GM12878 (cell line): ENCODE data around the gene TMEM18. TPM values are rescaled to one million over a fixed set of nuclear protein-coding genes. Genes with fewer than 3 reads are reported as not detected.

ENCODE experiments used
- ATAC-seq: fragments of 200-7000 bp; cut with Tn5 transposase; 3 replicates; pipeline ENCODE4 v1.9.1; 2020; ENCODE audit warnings: mild to moderate bottlenecking, moderate library complexity
- BruUV-seq: library from RNA; stranded (reverse); fragments of 400-500 nt; replicated peaks from 2 replicates; lab custom pipeline; 2021; lab: Mats Ljungman, UMichigan
- CTCF ChIA-PET: fragments of 300-600 bp; sonication (Branson Sonifier 250); formaldehyde crosslinking; extraction: SDS; loops from one replicate; lab custom pipeline; 2021; ENCODE audit warnings: inconsistent platforms; lab: Yijun Ruan, JAX
- POLR2A ChIA-PET: fragments of 350-600 bp; formaldehyde crosslinking; extraction: SDS; loops from one replicate; lab custom pipeline; 2021; ENCODE audit warnings: inconsistent platforms; lab: Charles Lee
- RAD21 ChIA-PET: fragments of 300-600 bp; sonication (Branson Sonifier 250); formaldehyde crosslinking; loops from one replicate; lab custom pipeline; 2023; ENCODE audit warnings: antibody characterized with exemption; ENCODE audit not compliant: unreplicated experiment; lab: Charles Lee
- SMC1A ChIA-PET: fragments of 300-600 bp; sonication (Branson Sonifier 250); formaldehyde crosslinking; loops from one replicate; lab custom pipeline; 2023; ENCODE audit not compliant: unreplicated experiment, uncharacterized antibody; lab: Charles Lee
- DNase-seq: peaks from one replicate; pipeline ENCODE4 v3.0.0-alpha.2; 2011; ENCODE audit warnings: low read depth, low spot score
- FAIRE-seq: peaks from 3 replicates; lab custom pipeline; 2011; peaks lifted over from hg19 to GRCh38; lab: Jason Lieb, UNC
- H2AFZ ChIP-seq: 2 replicates; pipeline ENCODE4 v1.6.0; 2011; ENCODE audit warnings: low read depth, low read length, control low read depth; ENCODE audit not compliant: control insufficient read depth
- H3K27ac ChIP-seq: 2 replicates; pipeline ENCODE4 v1.5.1; 2011; ENCODE audit warnings: control low read depth; ENCODE audit not compliant: control insufficient read depth, insufficient read depth
- H3K27me3 ChIP-seq, 2 experiments: replicated peaks in 1 of 2; 2 replicates each; pipeline versions ENCODE4 v1.6.0 to v1.6.1; 2011; ENCODE audit warnings: low read length in 1 of 2; ENCODE audit not compliant: control insufficient read depth in 2 of 2, insufficient read depth in 2 of 2
- H3K36me3 ChIP-seq, 2 experiments: 2 replicates each; pipeline ENCODE4 v1.5.1; 2011; ENCODE audit warnings: low read length in 1 of 2; ENCODE audit not compliant: control insufficient read depth in 2 of 2, insufficient read depth in 2 of 2
- H3K4me1 ChIP-seq: 2 replicates; pipeline ENCODE4 v1.6.1; 2011; ENCODE audit warnings: mild to moderate bottlenecking, low read length, moderate library complexity, mixed read lengths; ENCODE audit not compliant: control insufficient read depth, insufficient read depth
- H3K4me2 ChIP-seq: 2 replicates; pipeline ENCODE4 v1.6.0; 2011; ENCODE audit warnings: control low read depth; ENCODE audit not compliant: control insufficient read depth, insufficient read depth
- H3K4me3 ChIP-seq: fragments of 200-600 bp; sonication (generic); 2 replicates; pipeline ENCODE4 v1.5.1; 2016
- H3K79me2 ChIP-seq: 2 replicates; pipeline ENCODE4 v1.6.0; 2011; ENCODE audit warnings: low read length; ENCODE audit not compliant: control insufficient read depth, insufficient read depth
- H3K9ac ChIP-seq: 2 replicates; pipeline ENCODE4 v1.8.0; 2011; ENCODE audit warnings: low read length, control low read depth, mixed read lengths; ENCODE audit not compliant: control insufficient read depth, insufficient read depth
- H3K9me3 ChIP-seq: replicated peaks from 3 replicates; pipeline ENCODE4 v1.5.1; 2011; ENCODE audit warnings: mild to moderate bottlenecking, low read length; ENCODE audit not compliant: control insufficient read depth, insufficient read depth
- H4K20me1 ChIP-seq: 2 replicates; pipeline ENCODE4 v1.6.0; 2011; ENCODE audit not compliant: control insufficient read depth, insufficient read depth
- CBX3 ChIP-seq: fragments of 200-600 bp; sonication (generic); IDR thresholded peaks from 2 replicates; pipeline ENCODE4 v1.6.1; 2016; ENCODE audit warnings: low read depth, borderline replicate concordance
- FOXM1 ChIP-seq: IDR thresholded peaks from 2 replicates; pipeline ENCODE4 v1.6.1; 2012; ENCODE audit warnings: low read depth, mild to moderate bottlenecking, inconsistent platforms, low read length, moderate library complexity
- MEF2A ChIP-seq: IDR thresholded peaks from 2 replicates; pipeline ENCODE4 v1.6.1; 2011; ENCODE audit warnings: low read depth, mild to moderate bottlenecking, low read length, moderate library complexity; ENCODE audit not compliant: insufficient read depth
- MTA2 ChIP-seq: fragments of 450-650 bp; IDR thresholded peaks from 2 replicates; pipeline ENCODE4 v1.6.1; 2016; ENCODE audit warnings: low read depth, mild to moderate bottlenecking, moderate library complexity
- SMAD5 ChIP-seq: IDR thresholded peaks from 2 replicates; pipeline ENCODE4 v1.6.1; 2016; ENCODE audit warnings: antibody characterized with exemption, low read depth
- SMARCA5 ChIP-seq: fragments of 450-650 bp; IDR thresholded peaks from 2 replicates; pipeline ENCODE4 v1.6.1; 2017; ENCODE audit warnings: mild to moderate bottlenecking
- TCF3 ChIP-seq: IDR thresholded peaks from 2 replicates; pipeline ENCODE4 v1.6.1; 2012; ENCODE audit warnings: low read depth, mild to moderate bottlenecking, low read length, borderline replicate concordance; ENCODE audit not compliant: insufficient read depth
- WGBS: methylation state at CpG from one replicate; pipeline ENCODE4 v1.1.6; 2016; ENCODE audit warnings: low lambda C conversion rate; ENCODE audit not compliant: insufficient replicate concordance, insufficient coverage; ENCODE audit errors: missing lambda C conversion rate; 5-methylcytosine and 5-hydroxymethylcytosine counted together
- in situ Hi-C: fragments of 300-500 bp; cut with MboI; formaldehyde crosslinking; loops from 9 replicates; pipeline ENCODE4 v1.14.3; 2018; ENCODE audit warnings: mixed read lengths
- intact Hi-C: fragments of 100-400 bp; cut with micrococcal nuclease; formaldehyde crosslinking; loops from one replicate; pipeline ENCODE4 v1.14.2; 2022; ENCODE audit not compliant: unreplicated experiment
- polyA plus RNA-seq, 11 experiments: library from polyadenylated mRNA; depleted of rRNA in 4 of 11; unstranded in 6 of 11; stranded (reverse) in 5 of 11; fragments of >200 nt; fragmentation: Nextera tagmentation in 4 of 11; fragmentation: Illumina TruSeq in 1 of 11; extraction: Ambion mirVana in 4 of 11; extraction: Trizol in 1 of 11; gene quantifications; 1 replicate in 1 of 11; 2 replicates in 10 of 11; pipeline versions ENCODE4 v1.2.1 to v1.2.3, GENCODE V29; 2011 to 2016; ENCODE audit warnings: inconsistent platforms in 2 of 11, missing spikeins in 2 of 11, low read depth in 1 of 11
- total RNA-seq, 4 experiments: library from RNA; depleted of rRNA in 3 of 4; stranded (reverse); fragments of >200 nt in 3 of 4; fragmentation: Illumina TruSeq in 1 of 4; extraction: Trizol in 1 of 4; gene quantifications; 2 replicates each; pipeline versions ENCODE4 v1.2.1 to v1.2.3, GENCODE V29; 2013 to 2021
- TF ChIP-seq, protein P1 (sequence below): fragments of 450-650 bp; IDR thresholded peaks from 2 replicates; pipeline ENCODE4 v1.6.1; 2018; ENCODE audit warnings: borderline replicate concordance, mild to moderate bottlenecking; ENCODE audit not compliant: partially characterized antibody
- TF ChIP-seq, protein P2 (sequence below): IDR thresholded peaks from 2 replicates; pipeline ENCODE4 v1.6.1; 2012; ENCODE audit warnings: low read length, inconsistent platforms
- TF ChIP-seq, protein P3 (sequence below): fragments of 450-650 bp; IDR thresholded peaks from 2 replicates; pipeline ENCODE4 v1.6.1; 2017; ENCODE audit warnings: low read depth, mild to moderate bottlenecking, moderate library complexity

TMEM18 gene
- total and polyA plus RNA-seq, 10 of the 15 experiments (the other 5 are each of a cell fraction or from before 2014, with no cell fraction given): 11.2 to 56.3 (median 26.0) TPM

DNA sequence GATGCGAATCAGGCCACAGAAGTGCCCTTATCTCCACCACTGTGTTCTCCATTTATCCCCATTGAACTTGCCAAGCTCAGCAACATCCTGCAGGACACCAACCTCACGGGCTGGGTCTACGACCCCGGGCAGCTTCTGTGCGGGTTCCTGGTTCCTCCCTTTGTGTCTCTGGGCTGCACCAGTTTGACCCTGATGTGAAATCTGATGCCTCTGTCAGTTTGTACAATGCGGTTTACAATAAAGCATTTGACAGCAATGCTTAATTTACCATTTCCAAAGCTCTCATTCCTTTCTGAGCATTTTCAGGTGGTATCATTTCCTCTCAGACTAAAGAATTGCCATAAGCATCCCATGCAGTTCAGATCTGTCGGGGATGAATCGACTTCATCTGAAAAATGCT, 3.3 kb upstream of the TMEM18 start (continued):
- TF ChIP-seq, protein P1, sequence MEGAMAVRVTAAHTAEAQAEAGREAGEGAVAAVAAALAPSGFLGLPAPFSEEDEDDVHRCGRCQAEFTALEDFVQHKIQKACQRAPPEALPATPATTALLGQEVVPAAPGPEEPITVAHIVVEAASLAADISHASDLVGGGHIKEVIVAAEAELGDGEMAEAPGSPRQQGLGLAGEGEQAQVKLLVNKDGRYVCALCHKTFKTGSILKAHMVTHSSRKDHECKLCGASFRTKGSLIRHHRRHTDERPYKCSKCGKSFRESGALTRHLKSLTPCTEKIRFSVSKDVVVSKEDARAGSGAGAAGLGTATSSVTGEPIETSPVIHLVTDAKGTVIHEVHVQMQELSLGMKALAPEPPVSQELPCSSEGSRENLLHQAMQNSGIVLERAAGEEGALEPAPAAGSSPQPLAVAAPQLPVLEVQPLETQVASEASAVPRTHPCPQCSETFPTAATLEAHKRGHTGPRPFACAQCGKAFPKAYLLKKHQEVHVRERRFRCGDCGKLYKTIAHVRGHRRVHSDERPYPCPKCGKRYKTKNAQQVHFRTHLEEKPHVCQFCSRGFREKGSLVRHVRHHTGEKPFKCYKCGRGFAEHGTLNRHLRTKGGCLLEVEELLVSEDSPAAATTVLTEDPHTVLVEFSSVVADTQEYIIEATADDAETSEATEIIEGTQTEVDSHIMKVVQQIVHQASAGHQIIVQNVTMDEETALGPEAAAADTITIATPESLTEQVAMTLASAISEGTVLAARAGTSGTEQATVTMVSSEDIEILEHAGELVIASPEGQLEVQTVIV: no peak
- TF ChIP-seq, protein P2, sequence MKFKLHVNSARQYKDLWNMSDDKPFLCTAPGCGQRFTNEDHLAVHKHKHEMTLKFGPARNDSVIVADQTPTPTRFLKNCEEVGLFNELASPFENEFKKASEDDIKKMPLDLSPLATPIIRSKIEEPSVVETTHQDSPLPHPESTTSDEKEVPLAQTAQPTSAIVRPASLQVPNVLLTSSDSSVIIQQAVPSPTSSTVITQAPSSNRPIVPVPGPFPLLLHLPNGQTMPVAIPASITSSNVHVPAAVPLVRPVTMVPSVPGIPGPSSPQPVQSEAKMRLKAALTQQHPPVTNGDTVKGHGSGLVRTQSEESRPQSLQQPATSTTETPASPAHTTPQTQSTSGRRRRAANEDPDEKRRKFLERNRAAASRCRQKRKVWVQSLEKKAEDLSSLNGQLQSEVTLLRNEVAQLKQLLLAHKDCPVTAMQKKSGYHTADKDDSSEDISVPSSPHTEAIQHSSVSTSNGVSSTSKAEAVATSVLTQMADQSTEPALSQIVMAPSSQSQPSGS: no peak
- no peak for TF ChIP-seq TCF3
- TF ChIP-seq, all 136 proteins: peak for 0

DNA sequence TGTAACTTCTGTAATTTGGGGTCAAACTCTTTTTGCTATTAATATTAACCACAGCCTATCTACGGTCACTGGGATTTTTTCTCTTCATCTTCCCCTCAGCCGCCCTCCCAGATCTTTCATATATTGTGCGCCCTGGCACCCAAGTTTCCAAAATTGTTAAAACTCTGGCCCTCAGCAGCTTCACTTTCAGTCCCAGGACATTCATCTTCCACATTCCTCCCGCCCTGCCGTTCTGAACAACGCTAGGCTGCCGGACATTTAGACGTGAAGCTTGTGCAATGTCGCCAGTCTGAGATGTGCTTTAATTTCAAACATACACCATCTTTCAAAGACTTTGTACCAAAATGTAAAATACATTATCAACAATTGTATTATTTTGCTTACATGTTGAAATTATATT, 1.8 kb upstream of the TMEM18 start:
- no peak for DNase-seq
- peaks cover 8% of the 10 kb centered on the region for H3K4me1 ChIP-seq
- FAIRE-seq: no peak
- ChIA-PET CTCF (no interaction called here), POLR2A (interaction anchor here (1.2 kb wide), 1 partner anchor 17 kb away, joined by 5 read pairs; no protein-coding TSS in a partner anchor), SMC1A (no interaction called here), RAD21 (interaction anchor here (1.9 kb wide), 1 partner anchor 27 kb away, joined by 4 read pairs; no protein-coding TSS in a partner anchor)
- H3K4me2 ChIP-seq: no peak overlapping the region
- 0 out of 2 replicates have a peak, but pooled peaks cover 6% of the 10 kb centered on the region for H4K20me1 ChIP-seq
- H3K79me2 ChIP-seq: peaks cover 19% of the 10 kb centered on the region
- H3K27me3 ChIP-seq: no peaks in the 10 kb centered on the region
- ATAC-seq: no peak
- no peaks in the 10 kb centered on the region; the same call in 2 of the 3 replicates for H3K9me3 ChIP-seq
- in situ Hi-C loops: loop anchor here (5.0 kb wide), 1 partner anchor 412 kb away; no protein-coding TSS in a partner anchor
- intact Hi-C loops: no loop called here
- no peak overlapping the region for H3K9ac ChIP-seq
- BruUV-seq: no TSS peak
- WGBS: 90% methylated on average over 9 of the region's 9 CpGs
- 0 out of 4 replicates have a peak, but pooled peaks cover 0 to 2% of the 10 kb centered on the region in 2 experiments for H3K36me3 ChIP-seq
- no peak overlapping the region for H3K27ac ChIP-seq
- TF ChIP-seq MTA2: no peak
- TF ChIP-seq FOXM1: no peak
- TF ChIP-seq, protein P3, sequence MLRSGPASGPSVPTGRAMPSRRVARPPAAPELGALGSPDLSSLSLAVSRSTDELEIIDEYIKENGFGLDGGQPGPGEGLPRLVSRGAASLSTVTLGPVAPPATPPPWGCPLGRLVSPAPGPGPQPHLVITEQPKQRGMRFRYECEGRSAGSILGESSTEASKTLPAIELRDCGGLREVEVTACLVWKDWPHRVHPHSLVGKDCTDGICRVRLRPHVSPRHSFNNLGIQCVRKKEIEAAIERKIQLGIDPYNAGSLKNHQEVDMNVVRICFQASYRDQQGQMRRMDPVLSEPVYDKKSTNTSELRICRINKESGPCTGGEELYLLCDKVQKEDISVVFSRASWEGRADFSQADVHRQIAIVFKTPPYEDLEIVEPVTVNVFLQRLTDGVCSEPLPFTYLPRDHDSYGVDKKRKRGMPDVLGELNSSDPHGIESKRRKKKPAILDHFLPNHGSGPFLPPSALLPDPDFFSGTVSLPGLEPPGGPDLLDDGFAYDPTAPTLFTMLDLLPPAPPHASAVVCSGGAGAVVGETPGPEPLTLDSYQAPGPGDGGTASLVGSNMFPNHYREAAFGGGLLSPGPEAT: no peak
- no peak for TF ChIP-seq SMAD5
- TF ChIP-seq SMARCA5: no peak
- no peak for TF ChIP-seq MEF2A
- no peak for TF ChIP-seq CBX3
- H2AFZ ChIP-seq: no peak overlapping the region
- H3K4me3 ChIP-seq: no peak overlapping the region
